NCI-H748 treated with DMSO at 0.1 percent for 48 hours (cell line): ENCODE data around the gene MAZ.

ENCODE experiments used
- DNase-seq: peaks from one replicate; lab custom pipeline; 2025; lab: John Stamatoyannopoulos, UW

Gene MAZ

GRCh38 chr16:29809850-29810698, 3.7 kb downstream of the MAZ start:
- no peak for DNase-seq

GRCh38 chr16:29810699-29811169, 4.4 kb downstream of the MAZ start:
- DNase-seq = no peak

GRCh38 chr16:29811170-29811895, 5.0 kb downstream of the MAZ start:
- peak; percentile 67 for DNase-seq

GRCh38 chr16:29811896-29812665, 5.8 kb downstream of the MAZ start, which contains the start of gene PRRT2:
PRRT2 (plus strand) TSS chr16:29812193; CDS start chr16:29813055, 862 bp downstream.
- peak; percentile 34 for DNase-seq

GRCh38 chr16:29812754-29813643, 6.7 kb downstream of the MAZ start:
- DNase-seq = no peak

- DNase-seq = no peak
These were observed 7.6 kb downstream of the MAZ start for GRCh38 chr16:29813644-29814562.

- no peak for DNase-seq
These were observed 8.3 kb downstream of the MAZ start for GRCh38 chr16:29814592-29814991.

GRCh38 chr16:29815032-29815721, 8.8 kb downstream of the MAZ start:
- DNase-seq = no peak

GRCh38 chr16:29815793-29816693, 9.7 kb downstream of the MAZ start, which contains the start of gene PAGR1:
PAGR1 (plus strand) TSS chr16:29816152; CDS start chr16:29816526, 374 bp downstream.
- peak; percentile 92 for DNase-seq

- no peak for DNase-seq
These were observed 10.5 kb downstream of the MAZ start for GRCh38 chr16:29816694-29817441.

- DNase-seq = no peak
These were observed 11.8 kb downstream of the MAZ start for GRCh38 chr16:29818082-29818481.

- no peak for DNase-seq
These were observed 13.2 kb downstream of the MAZ start for GRCh38 chr16:29819506-29819905.

- no peak for DNase-seq
These were observed 14.0 kb downstream of the MAZ start, which contains the start of gene MVP for GRCh38 chr16:29820271-29820701. MVP (plus strand) TSS chr16:29820462; CDS start chr16:29830550, 10,088 bp downstream.

- no peak for DNase-seq
These were observed 14.7 kb downstream of the MAZ start for GRCh38 chr16:29820730-29821642.

GRCh38 chr16:29821643-29822115, 15.3 kb downstream of the MAZ start:
- DNase-seq = no peak

- DNase-seq = no peak
These were observed 18.3 kb downstream of the MAZ start for GRCh38 chr16:29824589-29825144.
